GM21576 (cell line): ENCODE results near the gene ANGPTL4.
"Not testable (repeated sequence)": the region's sequence is repeated elsewhere in the genome, so short reads cannot be mapped to it uniquely, and the experiment has no call there.

Experiments
- ATAC-seq: cut with Tn5 transposase; IDR thresholded peaks from one replicate; pipeline ENCODE4 v1.9.1; 2021; ENCODE audit warnings: mild to moderate bottlenecking, moderate library complexity; ENCODE audit not compliant: unreplicated experiment

Gene ANGPTL4

DNA sequence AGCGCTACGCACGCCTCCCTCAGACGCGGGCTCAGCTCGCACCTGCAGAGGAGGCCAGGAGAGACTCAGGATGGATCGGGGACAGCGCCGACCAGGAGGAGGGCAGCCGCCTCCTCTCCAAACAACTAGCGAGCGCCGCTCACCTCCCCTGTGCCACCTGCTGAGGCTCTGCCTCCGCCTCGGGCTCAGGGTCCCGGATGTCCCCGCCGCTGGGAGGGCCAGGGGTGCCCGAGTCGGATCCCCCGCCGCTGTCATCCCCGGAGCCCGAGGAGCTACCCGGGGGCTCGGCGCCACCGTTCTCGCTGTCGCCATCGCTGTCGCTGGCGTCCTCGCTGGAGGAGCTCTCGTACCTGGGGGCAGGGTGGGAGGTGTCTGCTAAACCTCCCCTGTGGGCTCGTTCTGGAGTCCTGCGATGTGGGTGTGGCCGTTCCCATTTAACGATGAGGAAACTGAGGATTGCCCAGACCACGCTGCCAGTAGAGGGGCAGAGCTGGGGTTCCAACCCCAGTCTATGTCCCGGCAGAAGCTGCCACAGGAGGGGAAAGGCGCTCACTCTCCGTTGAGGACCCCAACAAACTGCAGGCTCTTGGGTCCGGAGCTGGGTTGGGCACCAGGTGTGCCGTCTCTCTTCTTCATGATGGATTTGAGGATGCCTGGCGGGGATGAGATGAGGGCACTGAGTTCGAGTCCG, 30.0 kb upstream of the ANGPTL4 start:
- ATAC-seq = no peak

DNA sequence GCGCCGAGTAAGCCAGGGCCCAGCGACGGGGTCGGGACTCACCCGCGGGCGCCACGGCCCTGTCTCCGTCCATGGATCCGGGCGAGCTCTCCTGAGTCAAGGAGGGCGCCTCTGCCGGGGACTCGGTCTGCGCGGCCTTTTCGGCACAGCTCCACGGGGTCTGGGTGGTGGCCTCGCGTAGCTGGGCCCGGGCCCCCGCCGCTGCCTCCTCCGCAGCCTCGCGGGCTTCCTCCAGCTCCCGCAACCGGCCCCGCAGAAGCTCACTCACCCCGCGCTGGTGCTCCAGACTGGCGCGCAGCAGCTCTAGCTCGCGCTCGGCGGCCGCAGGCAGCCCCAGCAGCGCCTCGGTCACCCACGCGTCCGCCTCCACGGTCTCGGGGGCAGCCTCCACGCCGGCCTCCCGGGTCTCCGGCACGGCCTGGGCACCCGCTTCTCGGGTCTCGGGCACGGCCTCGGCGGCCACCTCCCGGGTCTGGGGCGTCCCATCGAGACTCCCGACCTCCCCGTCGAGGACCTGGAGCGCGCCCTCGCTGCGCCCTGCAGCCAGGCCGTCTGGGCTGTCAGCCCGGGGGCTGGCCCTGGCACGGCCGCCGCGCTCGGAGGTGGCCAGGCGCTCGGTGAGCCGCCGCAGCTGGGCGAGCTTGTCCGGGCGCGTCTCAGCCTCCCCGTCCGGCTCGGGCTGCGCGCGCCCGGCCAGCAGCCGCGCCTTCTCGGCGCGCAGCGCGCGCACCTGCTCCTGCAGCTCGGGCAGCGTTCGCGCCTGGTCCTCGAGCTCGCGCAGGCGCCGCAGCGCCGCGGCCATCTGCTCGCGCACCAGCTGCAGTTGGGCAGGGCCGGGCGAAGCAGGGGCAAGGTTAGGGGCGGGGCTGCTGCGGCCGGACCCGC, 29.3 kb upstream of the ANGPTL4 start:
- no peak for ATAC-seq

DNA sequence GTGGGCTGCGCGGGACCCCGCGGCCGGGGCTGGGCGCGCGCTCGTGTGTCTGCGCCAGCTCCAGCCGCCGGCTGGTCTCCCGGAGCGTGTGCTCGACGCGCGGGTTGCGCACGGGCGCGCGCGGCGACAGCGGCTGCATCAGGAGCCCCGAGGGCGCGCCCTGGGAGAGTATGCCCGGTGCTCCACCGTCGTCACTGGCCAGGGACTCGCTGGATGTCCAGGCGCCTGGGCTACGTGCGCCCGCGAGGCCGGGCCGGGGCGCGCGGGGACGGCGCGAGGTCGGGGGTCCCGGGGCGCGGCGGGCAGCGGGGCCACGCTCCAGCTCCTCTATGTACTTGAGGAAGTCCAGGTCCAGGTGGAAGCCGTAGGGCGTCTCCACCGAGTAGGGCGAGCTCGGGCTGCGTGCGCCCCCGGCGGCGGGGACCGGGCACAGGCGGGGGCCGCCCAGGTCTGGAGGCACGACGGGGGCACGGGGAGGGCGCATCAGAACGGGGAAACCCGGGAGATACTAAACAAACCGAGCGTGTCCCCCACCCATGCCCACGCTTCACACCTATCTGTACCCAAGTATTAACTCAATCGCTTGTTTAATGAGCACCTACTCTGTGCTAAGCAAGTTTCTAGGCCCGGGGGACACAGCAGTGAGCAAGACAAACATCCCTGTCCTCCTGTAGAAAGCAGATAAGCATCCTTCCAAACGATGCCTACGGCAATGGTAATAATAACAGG, 28.4 kb upstream of the ANGPTL4 start:
- ATAC-seq = no peak

DNA sequence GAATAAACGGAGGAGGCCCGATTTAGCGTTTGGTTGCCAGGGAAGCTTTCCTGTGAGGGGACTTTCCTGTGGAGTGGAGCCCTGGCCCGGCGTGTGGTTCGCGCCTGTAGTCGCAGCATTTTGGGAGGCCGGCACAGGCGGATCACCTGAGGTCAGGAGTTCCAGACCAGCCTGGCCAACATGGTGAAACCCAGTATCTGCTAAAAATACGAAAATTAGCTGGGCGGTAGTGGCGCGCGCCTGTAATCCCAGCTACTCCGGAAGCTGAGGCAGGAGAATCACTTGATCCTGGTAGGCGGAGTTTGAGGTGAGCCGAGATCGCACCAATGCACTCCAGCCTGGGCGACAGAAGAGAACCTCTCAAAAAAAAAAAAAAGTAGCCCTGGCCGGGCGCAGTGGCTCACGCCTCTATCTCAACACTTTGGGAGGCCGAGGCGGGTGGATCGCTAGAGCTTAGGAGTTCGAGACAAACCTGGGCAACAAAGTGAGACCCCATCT, 27.8 kb upstream of the ANGPTL4 start:
- no peak for ATAC-seq

DNA sequence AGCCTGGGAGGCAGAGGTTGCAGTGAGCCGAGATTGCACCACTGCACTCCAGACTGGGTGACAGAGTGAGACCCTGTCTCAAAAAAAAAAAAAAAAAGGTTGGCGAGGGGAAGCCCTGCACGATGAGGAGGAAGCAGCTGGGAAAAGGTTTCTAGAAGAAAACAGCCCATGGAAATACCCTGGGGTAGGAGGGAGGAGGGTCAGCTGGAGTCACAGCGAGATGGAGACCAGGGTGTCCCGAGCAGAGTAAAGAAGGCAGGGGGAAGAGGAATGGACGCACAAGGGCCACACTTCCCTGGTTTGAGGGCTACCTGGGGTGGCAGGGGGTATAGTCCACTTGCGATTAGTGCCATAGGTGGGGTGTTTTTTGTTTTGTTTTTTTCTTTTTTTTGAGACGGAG, 27.3 kb upstream of the ANGPTL4 start:
- ATAC-seq = no peak

DNA sequence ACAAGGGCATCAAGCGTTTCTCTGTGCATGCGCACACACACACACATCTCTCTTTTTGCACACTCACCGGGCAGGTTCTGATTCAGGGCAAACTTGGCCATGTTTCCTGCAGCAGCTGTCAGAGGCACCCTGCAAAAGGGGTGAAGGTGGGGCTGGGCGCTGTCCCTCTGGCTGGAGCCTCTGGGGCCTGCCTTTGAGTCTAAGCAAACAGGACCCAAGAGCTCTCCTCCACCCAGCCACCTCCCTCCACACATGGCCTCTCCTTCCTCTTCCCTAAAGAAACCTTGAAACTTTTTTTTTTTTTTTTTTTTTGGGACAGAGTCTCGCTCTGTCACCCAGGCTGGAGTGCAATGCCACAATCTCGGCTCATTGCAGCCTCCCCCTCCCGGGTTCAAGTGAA, 26.2 kb upstream of the ANGPTL4 start:
- no peak for ATAC-seq

DNA sequence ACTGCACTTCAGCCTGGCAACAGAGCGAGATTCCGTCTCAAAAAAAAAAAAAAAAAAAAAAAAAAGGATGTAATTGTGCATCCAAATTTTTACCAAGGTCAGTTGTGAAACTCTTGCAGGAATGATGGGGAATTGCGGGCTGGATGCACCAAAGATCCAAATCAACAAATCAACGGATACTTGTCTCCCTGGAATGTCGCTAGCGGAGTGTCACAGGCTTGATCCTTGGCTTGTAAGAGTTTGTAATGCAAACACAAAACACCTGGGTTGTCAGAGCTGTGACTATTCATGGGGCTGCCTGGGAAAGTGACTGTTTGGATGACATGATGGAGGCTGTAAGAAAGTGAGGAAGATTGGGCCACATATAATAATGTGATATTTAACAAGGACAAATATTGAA, 25.1 kb upstream of the ANGPTL4 start:
- ATAC-seq = no peak

DNA sequence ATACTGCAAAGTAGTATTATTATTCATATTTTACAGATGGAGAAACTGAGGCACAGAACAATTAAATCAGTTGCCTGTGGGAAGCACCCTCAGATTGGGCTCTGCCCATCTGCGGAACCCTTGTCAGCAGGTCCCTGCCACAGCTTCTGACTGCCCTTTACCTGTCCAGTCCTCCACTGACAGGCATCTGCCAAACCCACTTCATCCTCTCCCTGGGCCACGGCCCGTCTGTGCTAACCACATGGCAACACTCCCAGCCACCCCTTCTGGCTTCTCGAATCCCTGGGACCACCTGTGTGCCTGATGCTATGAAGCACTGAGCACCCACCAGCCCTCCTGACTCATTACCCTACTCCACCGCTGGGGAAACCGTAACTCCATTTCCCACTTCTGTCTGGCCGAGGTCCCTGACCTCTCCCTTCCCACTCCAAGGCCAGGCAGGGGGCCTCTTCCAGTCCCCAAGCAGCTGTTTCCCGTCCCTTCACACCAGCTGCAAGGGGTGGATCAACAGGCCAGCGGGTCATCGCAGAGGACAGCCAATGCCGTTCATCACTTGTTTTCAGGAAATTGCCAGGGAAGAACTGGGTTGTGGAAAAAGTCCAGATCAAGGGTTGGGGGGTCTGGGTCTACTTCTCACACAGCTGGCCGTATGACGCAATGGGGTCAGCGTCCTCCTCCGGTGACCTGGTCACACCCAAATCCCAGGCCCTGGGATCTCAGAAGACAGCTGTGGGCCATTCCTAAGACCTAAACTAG, 23.4 kb upstream of the ANGPTL4 start:
- no peak for ATAC-seq

DNA sequence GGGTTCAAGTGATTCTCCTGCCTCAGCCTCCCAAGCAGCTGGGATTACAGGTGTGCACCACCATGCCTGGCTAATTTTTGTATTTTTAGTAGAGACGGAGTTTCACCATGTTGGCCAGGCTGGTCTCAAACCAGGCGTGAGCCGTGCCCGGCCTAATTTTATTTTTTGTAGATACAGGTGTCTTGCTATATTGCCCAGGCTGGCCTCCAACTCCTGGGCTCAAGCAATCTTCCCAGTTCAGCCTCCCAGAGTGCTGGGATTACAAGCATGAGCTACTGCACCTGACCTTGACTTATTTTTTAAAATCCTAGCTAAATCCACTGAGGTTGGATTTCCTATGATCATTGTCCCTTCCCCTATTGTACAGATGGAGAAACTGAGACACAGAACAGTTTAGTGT, 22.5 kb upstream of the ANGPTL4 start:
- ATAC-seq = not testable (repeated sequence)

DNA sequence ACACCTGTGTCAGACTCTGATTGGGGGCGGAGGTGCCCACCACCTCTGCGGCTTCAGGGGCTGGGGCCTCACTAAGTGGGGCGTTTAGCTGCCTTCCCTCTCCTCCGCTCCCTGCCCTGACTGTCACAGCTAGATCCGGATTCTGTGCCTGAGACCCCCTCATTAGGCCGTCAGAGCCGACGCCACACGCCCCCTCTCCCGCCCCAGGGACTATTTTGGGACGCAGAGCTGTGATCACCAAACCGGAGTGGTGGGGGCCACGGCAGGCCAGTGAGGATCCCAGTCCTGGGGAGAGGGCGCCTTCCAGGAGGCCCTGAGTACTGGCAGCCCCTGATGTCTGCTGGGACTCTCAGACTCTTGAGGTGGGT, 21.7 kb upstream of the ANGPTL4 start:
- ATAC-seq = no peak

DNA sequence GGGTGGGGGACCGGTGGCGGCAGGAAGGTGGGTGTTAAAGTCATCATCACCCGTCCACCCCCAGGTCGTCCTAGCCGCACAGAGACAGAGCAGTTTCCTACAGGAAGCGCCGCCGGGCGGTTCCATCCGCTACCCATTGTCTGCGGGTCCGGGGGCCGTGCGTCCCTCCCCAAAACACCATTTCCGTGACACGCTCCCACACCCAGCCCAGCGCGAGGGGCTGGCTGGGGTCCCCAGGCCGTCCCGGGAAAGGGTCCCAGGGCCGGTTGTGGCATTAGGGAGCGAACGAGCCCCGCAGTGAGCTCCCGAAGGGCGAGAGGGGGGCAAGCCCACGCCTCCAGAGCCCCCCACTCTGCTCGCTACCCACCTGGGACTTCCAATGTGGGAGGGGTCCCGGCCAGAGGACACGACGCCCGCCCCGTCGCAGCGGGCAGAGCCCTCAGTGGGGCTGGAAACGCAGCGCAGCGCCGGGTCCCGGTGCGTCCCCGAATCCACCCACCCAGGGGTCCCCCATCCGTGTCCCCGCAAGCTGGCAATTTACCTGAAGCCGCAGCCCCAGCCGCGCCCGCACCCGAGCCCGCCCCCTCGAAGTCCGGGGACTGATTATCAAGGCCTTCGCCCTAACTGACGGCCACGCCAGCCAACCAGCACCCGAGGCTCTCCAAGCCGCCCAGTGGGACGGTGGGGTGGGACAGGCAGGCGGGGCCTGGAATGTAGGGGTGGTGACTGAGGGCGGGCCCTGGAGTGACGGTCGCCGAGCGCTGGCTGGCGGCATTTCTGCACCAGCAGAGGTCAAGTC, 21.1 kb upstream of the ANGPTL4 start, which contains the start of gene KANK3:
Gene KANK3 (minus strand): TSS at position 579 of the 799 bp plus-strand sequence. CDS start 5,434 bp downstream, outside the sequence.
- ATAC-seq = peak; percentile 91

DNA sequence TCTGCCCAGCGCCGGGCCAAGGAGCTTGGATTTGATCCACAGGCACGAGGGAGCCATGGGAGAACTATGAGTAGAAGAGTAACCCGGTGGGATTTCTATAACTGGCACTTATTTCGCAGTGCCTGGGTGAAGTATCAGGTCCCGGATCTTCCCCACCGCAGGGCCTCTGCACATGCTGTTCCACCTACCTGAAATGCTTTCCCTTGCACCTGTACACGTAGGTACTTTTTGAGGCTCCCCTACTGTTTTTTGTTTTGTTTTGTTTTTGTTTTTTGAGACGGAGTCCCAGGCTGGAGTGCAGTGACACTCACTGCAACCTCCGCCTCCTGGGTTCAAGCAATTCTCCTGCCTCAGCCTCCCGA, 20.5 kb upstream of the ANGPTL4 start:
- ATAC-seq = no peak

DNA sequence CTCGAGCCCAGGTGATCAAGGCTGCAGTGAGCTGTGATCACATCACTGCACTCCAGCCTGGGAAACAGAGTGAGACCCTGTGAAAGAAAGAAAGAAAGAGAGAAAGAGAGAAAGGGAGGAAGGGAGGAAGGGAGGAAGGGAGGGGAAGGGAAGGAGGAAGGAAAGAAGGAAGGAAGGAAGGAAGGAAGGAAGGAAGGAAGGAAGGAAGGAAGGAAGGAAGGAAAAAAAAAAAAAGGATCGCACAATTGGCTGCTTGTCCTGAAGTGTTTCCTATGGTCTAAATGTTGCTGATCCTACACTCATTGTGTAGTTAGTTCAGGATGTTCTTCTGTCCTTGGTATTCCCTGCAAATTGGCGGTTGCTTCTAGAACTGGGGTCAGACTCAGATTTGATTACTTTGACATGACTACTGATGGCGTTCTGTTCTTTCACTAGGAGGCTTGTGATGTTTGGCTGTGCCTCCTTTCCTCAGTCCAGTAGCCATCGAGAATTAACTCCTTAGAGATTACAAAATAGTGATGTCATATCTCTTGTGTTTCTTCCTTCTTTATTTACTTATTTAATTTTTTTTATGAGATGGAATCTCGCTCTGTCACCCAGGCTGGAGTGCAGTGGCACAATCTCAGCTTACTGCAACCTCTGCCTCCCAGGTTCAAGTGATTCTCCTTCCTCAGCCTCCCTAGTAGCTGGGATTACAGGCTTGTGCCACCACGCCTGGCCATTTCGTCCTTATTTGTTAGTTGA, 14.2 kb upstream of the ANGPTL4 start:
- not testable (repeated sequence) for ATAC-seq

DNA sequence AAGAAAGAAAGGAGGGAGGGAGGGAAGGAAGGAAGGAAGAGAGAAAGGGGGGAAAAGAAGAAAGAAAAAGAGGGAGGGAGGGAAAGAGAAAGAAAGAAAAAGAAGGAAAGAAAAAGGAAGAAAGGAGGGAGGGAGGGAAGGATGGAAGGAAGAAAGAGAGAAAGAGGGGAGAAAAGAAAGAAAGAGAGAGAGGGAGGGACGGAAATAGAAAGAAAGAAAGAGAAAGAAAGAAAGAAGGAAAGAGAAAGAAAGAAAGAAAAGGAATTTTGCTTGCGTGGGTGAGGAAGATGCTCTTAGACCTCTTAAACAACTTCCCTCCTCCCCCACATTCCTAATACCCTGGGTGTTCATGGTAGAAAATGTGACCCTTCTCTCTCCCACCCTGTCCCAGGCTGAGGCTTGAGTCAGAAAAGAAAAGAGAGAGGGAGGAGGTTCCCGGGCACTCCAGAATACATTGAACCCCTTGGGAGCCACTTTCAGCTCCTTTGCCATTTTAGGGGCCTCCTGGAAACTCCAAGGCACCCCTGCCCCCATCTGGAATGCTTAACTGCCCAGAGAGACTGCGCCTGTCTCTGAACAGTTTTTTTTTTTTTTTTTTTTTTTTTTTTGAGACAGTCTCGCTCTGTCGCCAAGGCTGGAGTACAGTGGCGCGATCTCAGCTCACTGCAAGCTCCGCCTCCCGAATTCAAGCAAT, 11.7 kb upstream of the ANGPTL4 start:
- no peak for ATAC-seq

DNA sequence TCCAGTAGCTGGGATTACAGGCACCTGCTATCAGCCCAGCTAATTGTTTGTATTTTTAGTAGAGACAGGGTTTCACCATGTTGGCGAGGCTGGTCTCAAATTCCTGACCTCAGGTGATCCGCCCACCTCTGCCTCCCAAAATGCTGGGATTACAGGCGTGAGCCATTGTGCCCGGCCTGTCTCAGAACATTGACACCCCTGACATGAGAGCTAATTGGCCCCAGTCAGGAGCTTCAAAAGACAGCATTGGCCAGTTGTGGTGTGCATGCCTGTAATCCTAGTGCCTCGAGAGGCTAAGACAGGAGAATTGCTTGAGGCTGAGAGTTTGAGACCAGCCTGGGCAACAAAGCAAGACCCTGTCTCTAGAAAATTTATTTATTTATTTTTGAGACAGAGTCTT, 11.1 kb upstream of the ANGPTL4 start:
- ATAC-seq = not testable (repeated sequence)

DNA sequence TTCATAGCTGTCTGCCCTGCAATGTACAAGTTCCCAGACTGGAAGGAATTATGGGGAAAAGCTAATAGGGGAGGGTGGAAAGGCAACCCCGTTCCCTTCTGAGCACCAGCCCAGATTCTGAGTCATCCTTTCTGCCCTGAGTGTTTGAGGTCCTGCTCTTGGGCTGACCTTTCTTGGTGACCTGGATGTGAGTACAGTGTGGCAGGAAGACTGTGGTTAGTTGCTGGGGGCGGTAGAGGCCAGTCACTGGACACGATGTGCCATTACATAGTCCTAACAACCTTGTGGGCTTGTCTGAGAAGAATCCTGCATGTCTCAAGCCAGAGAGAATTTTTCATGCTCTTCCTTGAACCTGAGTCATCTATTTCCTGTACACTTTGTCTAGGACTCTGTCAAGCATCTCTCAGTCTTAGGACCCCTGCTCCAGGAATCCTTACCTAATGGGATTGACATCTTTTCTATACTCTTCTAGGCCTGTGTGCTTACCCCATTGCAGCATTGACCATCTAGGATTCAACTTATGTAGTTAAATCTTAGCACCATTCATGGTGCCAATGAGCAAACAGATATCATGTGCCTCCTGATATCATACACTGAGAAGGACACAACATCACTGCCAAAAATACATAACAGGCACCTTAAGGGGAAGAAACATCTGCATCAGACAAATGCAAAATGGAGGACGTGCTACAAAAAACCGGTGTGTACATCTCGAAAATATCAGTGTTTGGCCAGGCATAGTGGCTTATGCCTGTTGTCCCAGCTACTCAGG, 8.1 kb upstream of the ANGPTL4 start:
- no peak for ATAC-seq

DNA sequence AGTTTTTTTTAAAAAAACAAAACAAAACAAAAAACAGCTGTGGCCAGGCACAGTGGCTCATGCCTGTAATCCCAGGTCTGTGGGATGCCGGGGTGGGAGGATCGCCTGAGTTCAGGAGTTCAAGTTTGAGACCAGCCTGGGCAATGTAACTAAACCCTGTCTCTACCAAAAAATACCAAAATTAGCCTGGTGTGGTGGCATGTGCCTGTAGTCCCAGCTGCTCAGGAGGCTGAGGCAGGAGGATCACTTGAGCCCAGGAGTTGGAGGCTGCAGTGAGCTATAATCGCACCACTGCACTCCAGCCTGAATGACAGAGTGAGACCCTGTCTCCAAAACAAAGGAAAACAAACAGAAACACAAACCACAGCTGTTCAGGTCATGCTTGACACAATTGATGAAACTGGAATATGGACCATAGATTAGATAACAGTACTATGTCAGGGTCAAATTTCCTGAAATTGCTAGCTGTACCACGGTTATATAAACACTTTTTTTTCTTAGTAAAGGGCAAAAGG, 6.9 kb upstream of the ANGPTL4 start:
- ATAC-seq = no peak

DNA sequence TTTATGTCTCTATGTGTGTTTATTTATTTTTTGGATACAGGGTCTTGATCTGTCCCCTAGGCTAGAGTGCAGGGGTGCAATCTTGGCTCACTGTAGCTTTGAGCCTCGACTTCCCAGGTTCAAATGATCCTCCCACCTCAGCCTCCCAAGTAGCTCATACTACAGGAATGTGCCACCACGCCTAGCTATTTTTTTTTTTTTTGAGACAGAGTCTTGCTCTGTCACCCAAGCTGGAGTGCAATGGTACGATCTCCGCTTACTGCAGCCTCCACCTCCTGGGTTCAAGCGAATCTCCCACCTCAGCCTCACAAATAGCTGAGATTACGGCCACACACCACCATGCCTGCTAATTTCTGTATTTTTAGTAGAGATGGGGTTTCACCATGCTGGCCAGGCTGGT, 5.0 kb upstream of the ANGPTL4 start:
- ATAC-seq = no peak
